Measurements from ENCODE around the gene SESN2.

Gene SESN2

DNA sequence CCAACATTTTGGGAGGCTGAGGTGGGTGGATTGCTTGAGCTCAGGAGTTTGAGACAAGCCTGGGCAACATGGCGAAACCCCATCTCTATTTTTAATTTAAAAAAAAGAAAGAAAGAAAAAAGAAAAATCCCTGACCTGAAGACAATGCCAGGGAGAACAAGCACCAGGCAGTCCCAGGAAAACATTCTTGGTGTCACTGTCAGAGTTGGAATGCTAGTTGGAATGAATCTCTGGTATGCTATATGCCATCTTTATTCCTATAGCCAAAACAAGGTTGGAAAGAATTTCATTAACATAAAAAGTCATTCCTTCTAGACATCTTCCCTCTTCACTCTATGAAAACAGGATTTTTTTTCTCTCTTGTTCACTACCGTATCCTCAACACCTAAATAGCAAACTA is 29.3 kb upstream of the SESN2 start:
- Histone ChIP-seq H3K18ac (ENCODE audit: low read depth in 1 of 2, low read length in 2 of 2) (no peak overlapping the region), H2BK12ac (ENCODE audit: low read length in 2 of 2) (no peak overlapping the region), H3K4me1 (ENCODE audit: control insufficient read depth, insufficient read depth, low read depth, low read length) (peaks cover 14% of the 10 kb centered on the region), H2BK5ac (ENCODE audit: low read depth, low read length, poor library complexity, severe bottlenecking) (no peak overlapping the region), H2BK15ac (ENCODE audit: low read depth, poor library complexity, severe bottlenecking) (no peak overlapping the region), H3K4me3 (ENCODE audit: insufficient read depth in 1 of 2, low read depth in 1 of 2, low read length in 2 of 2) (no peak overlapping the region), H3K36me3 (ENCODE audit: control insufficient read depth in 1 of 2, insufficient read depth in 2 of 2, low read depth in 1 of 2, low read length in 2 of 2) (peaks cover 13 to 52% of the 10 kb centered on the region in 2 experiments), H2AFZ (ENCODE audit: low read depth, low read length) (no peak overlapping the region), H3K23ac (ENCODE audit: low read length in 2 of 2) (no peak overlapping the region), H3K9me3 (ENCODE audit: control insufficient read depth, low read length) (no peaks in the 10 kb centered on the region), H3K9ac (ENCODE audit: low read length) (no peak overlapping the region), H4K8ac (ENCODE audit: low read length) (no peak overlapping the region), H2AK5ac (ENCODE audit: low read length, severe bottlenecking) (no peak overlapping the region), H3K4me2 (ENCODE audit: low read length, poor library complexity, severe bottlenecking) (no peak overlapping the region), H2BK120ac (ENCODE audit: low read depth, low read length) (no peak overlapping the region), H3K14ac (ENCODE audit: low read length in 2 of 2) (no peak overlapping the region), H3K79me1 (replicated peaks; ENCODE audit: low read length, poor library complexity, severe bottlenecking) (peaks cover 6% of the 10 kb centered on the region), H3K27me3 (ENCODE audit: control insufficient read depth in 1 of 2, insufficient read depth in 1 of 2, low read length in 2 of 2) (no peaks in the 10 kb centered on the region), H3K27ac (ENCODE audit: low read length, poor library complexity, severe bottlenecking) (peak overlapping the region; percentile 59), H3K4ac (ENCODE audit: low read depth in 1 of 2, low read length in 2 of 2) (no peak overlapping the region), H4K91ac (ENCODE audit: low read length) (no peak overlapping the region)
- WGBS = no CpG with 5 or more reads among the region's 2 CpGs
- DNase-seq = no peak

DNA sequence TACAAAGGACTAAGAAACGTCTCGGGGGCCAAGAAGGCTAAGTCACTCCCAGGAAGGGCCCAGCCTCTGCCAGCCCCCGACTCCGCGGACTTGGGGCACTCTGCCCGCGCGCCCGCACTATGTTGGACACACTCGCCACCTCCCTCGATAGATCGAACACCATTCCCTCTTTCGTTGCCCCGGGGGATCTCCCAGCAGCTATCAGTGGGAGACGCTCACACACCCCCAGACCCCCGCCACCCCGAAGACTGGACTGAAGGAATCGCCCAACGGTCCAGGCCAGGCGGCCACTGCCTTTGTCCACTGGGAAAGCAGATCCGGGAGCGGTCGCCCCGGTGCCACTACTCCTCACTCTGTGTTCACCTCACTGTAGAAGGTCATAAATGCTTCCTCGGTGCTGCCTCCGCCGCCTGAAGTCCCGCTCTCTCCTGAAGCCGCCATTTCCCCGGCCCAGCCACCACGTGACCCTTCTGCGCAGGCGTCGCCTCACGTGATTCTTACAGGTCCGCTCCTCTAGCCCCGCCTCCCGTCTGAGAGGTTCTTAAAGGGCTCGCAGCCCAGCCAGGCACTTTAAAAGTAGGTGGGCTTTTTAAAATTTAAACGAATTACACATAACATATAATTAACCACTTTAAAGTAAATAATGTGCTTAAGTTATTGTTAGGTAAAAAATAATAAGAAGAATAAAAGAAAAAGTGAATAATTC is 26.6 kb upstream of the SESN2 start, which contains the start of gene DNAJC8:
Gene DNAJC8 (minus strand): TSS at position 472 of the 706 bp plus-strand sequence. CDS start 31 bp downstream, at position 441.
- Histone ChIP-seq H2AFZ (ENCODE audit: low read depth, low read length) (peak within 1 kb of the TSS; percentile 65), H3K36me3 (ENCODE audit: control insufficient read depth in 1 of 2, insufficient read depth in 2 of 2, low read depth in 1 of 2, low read length in 2 of 2) (peaks cover 7 to 30% of the 10 kb centered on the region in 2 experiments), H2BK12ac (ENCODE audit: low read length in 2 of 2) (peak within 1 kb of the TSS in 1 of 2 experiments; percentile 15), H3K4me2 (ENCODE audit: low read length, poor library complexity, severe bottlenecking) (peak within 1 kb of the TSS; percentile 76), H3K9ac (ENCODE audit: low read length) (peak within 1 kb of the TSS; percentile 95), H4K91ac (ENCODE audit: low read length) (no peak within 1 kb of the TSS), H3K18ac (ENCODE audit: low read depth in 1 of 2, low read length in 2 of 2) (peak within 1 kb of the TSS; percentile 64 to 90), H3K9me3 (ENCODE audit: control insufficient read depth, low read length) (no peaks in the 10 kb centered on the region), H2AK5ac (ENCODE audit: low read length, severe bottlenecking) (peak within 1 kb of the TSS; percentile 35), H3K23ac (ENCODE audit: low read length in 2 of 2) (no peak within 1 kb of the TSS), H2BK15ac (ENCODE audit: low read depth, poor library complexity, severe bottlenecking) (peak within 1 kb of the TSS; percentile 26), H3K4me1 (ENCODE audit: control insufficient read depth, insufficient read depth, low read depth, low read length) (peaks cover 17% of the 10 kb centered on the region), H2BK120ac (ENCODE audit: low read depth, low read length) (no peak within 1 kb of the TSS), H3K79me1 (replicated peaks; ENCODE audit: low read length, poor library complexity, severe bottlenecking) (peaks cover 6% of the 10 kb centered on the region), H4K8ac (ENCODE audit: low read length) (peak within 1 kb of the TSS; percentile 98), H3K4ac (ENCODE audit: low read depth in 1 of 2, low read length in 2 of 2) (peak within 1 kb of the TSS; percentile 66 to 82), H3K27ac (ENCODE audit: low read length, poor library complexity, severe bottlenecking) (peak within 1 kb of the TSS; percentile 61), H3K14ac (ENCODE audit: low read length in 2 of 2) (peak within 1 kb of the TSS in 1 of 2 experiments; percentile 91), H3K4me3 (ENCODE audit: insufficient read depth in 1 of 2, low read depth in 1 of 2, low read length in 2 of 2) (peak within 1 kb of the TSS; percentile 98), H3K27me3 (ENCODE audit: control insufficient read depth in 1 of 2, insufficient read depth in 1 of 2, low read length in 2 of 2) (no peaks in the 10 kb centered on the region), H2BK5ac (ENCODE audit: low read depth, low read length, poor library complexity, severe bottlenecking) (no peak within 1 kb of the TSS)
- WGBS = under 1% methylated on average over 34 of the region's 40 CpGs
- peak; percentile 90 for DNase-seq

GRCh38 chr1:28233264-28233606 is 26.1 kb upstream of the SESN2 start:
- H3K36me3 ChIP-seq (ENCODE audit: control insufficient read depth in 1 of 2, insufficient read depth in 2 of 2, low read depth in 1 of 2, low read length in 2 of 2) = peaks cover 3 to 30% of the 10 kb centered on the region in 2 experiments
- H3K23ac ChIP-seq (ENCODE audit: low read length in 2 of 2) = no peak overlapping the region
- H4K8ac ChIP-seq (ENCODE audit: low read length) = no peak overlapping the region
- DNase-seq = no peak
- no peak overlapping the region for H2BK120ac ChIP-seq (ENCODE audit: low read depth, low read length)
- H2BK15ac ChIP-seq (ENCODE audit: low read depth, poor library complexity, severe bottlenecking) = no peak overlapping the region
- H3K79me1 ChIP-seq (replicated peaks; ENCODE audit: low read length, poor library complexity, severe bottlenecking) = peaks cover 8% of the 10 kb centered on the region
- no peak overlapping the region for H4K91ac ChIP-seq (ENCODE audit: low read length)
- H2AFZ ChIP-seq (ENCODE audit: low read depth, low read length) = peak overlapping the region; percentile 29
- H3K27ac ChIP-seq (ENCODE audit: low read length, poor library complexity, severe bottlenecking) = no peak overlapping the region
- H2AK5ac ChIP-seq (ENCODE audit: low read length, severe bottlenecking) = no peak overlapping the region
- H3K4ac ChIP-seq (ENCODE audit: low read depth in 1 of 2, low read length in 2 of 2) = no peak overlapping the region
- no peak overlapping the region for H2BK5ac ChIP-seq (ENCODE audit: low read depth, low read length, poor library complexity, severe bottlenecking)
- peak overlapping the region in 1 of 2 experiments; percentile 98 for H3K4me3 ChIP-seq (ENCODE audit: insufficient read depth in 1 of 2, low read depth in 1 of 2, low read length in 2 of 2)
- no peak overlapping the region for H3K14ac ChIP-seq (ENCODE audit: low read length in 2 of 2)
- peaks cover 17% of the 10 kb centered on the region for H3K4me1 ChIP-seq (ENCODE audit: control insufficient read depth, insufficient read depth, low read depth, low read length)
- H3K9me3 ChIP-seq (ENCODE audit: control insufficient read depth, low read length) = no peaks in the 10 kb centered on the region
- no peak overlapping the region for H3K18ac ChIP-seq (ENCODE audit: low read depth in 1 of 2, low read length in 2 of 2)
- no peak overlapping the region for H2BK12ac ChIP-seq (ENCODE audit: low read length in 2 of 2)
- WGBS = 81% methylated on average over 14 of the region's 14 CpGs
- no peaks in the 10 kb centered on the region for H3K27me3 ChIP-seq (ENCODE audit: control insufficient read depth in 1 of 2, insufficient read depth in 1 of 2, low read length in 2 of 2)
- H3K9ac ChIP-seq (ENCODE audit: low read length) = peak overlapping the region; percentile 95
- H3K4me2 ChIP-seq (ENCODE audit: low read length, poor library complexity, severe bottlenecking) = no peak overlapping the region

GRCh38 chr1:28235755-28236655 is 23.3 kb upstream of the SESN2 start, which contains the start of gene ATP5IF1:
Gene ATP5IF1 (plus strand): TSS chr1:28236124. CDS start chr1:28236184, 60 bp downstream.
- no peak within 1 kb of the TSS for H3K23ac ChIP-seq (ENCODE audit: low read length in 2 of 2)
- H2AK5ac ChIP-seq (ENCODE audit: low read length, severe bottlenecking) = peak within 1 kb of the TSS; percentile 36
- peak within 1 kb of the TSS; percentile 77 for H2AFZ ChIP-seq (ENCODE audit: low read depth, low read length)
- H3K18ac ChIP-seq (ENCODE audit: low read depth in 1 of 2, low read length in 2 of 2) = peak within 1 kb of the TSS; percentile 97 to 99
- H3K14ac ChIP-seq (ENCODE audit: low read length in 2 of 2) = peak within 1 kb of the TSS in 1 of 2 experiments; percentile 98
- peak within 1 kb of the TSS; percentile 96 for H3K4me2 ChIP-seq (ENCODE audit: low read length, poor library complexity, severe bottlenecking)
- peak within 1 kb of the TSS; percentile 98 to 100 for H3K4me3 ChIP-seq (ENCODE audit: insufficient read depth in 1 of 2, low read depth in 1 of 2, low read length in 2 of 2)
- H3K36me3 ChIP-seq (ENCODE audit: control insufficient read depth in 1 of 2, insufficient read depth in 2 of 2, low read depth in 1 of 2, low read length in 2 of 2) = peaks cover 0 to 19% of the 10 kb centered on the region in 2 experiments
- H4K91ac ChIP-seq (ENCODE audit: low read length) = peak within 1 kb of the TSS; percentile 93
- H3K9me3 ChIP-seq (ENCODE audit: control insufficient read depth, low read length) = no peaks in the 10 kb centered on the region
- peak; percentile 98 for DNase-seq
- no peak within 1 kb of the TSS for H2BK12ac ChIP-seq (ENCODE audit: low read length in 2 of 2)
- H3K4me1 ChIP-seq (ENCODE audit: control insufficient read depth, insufficient read depth, low read depth, low read length) = peaks cover 11% of the 10 kb centered on the region
- peak within 1 kb of the TSS; percentile 94 for H4K8ac ChIP-seq (ENCODE audit: low read length)
- H3K4ac ChIP-seq (ENCODE audit: low read depth in 1 of 2, low read length in 2 of 2) = peak within 1 kb of the TSS in 1 of 2 experiments; percentile 84
- peaks cover 5% of the 10 kb centered on the region for H3K79me1 ChIP-seq (replicated peaks; ENCODE audit: low read length, poor library complexity, severe bottlenecking)
- peak within 1 kb of the TSS; percentile 47 for H2BK5ac ChIP-seq (ENCODE audit: low read depth, low read length, poor library complexity, severe bottlenecking)
- peak within 1 kb of the TSS; percentile 93 for H3K9ac ChIP-seq (ENCODE audit: low read length)
- H3K27me3 ChIP-seq (ENCODE audit: control insufficient read depth in 1 of 2, insufficient read depth in 1 of 2, low read length in 2 of 2) = no peaks in the 10 kb centered on the region
- peak within 1 kb of the TSS; percentile 62 for H2BK120ac ChIP-seq (ENCODE audit: low read depth, low read length)
- WGBS = under 1% methylated on average over 60 of the region's 60 CpGs
- H2BK15ac ChIP-seq (ENCODE audit: low read depth, poor library complexity, severe bottlenecking) = peak within 1 kb of the TSS; percentile 93
- H3K27ac ChIP-seq (ENCODE audit: low read length, poor library complexity, severe bottlenecking) = peak within 1 kb of the TSS; percentile 65
